HepG2 (cell line): Measurements from ENCODE around the gene RAB1B. TPM values are rescaled to one million over a fixed set of nuclear protein-coding genes. Genes with fewer than 3 reads are reported as not detected.

Experiments
- ATRX ChIP-seq: sonication (generic); formaldehyde crosslinking; IDR thresholded peaks from 2 replicates; pipeline ENCODE4 v1.4.0; 2020; ENCODE audit warnings: missing genetic modification reagents, borderline replicate concordance
- KAT8 ChIP-seq: IDR thresholded peaks from 2 replicates; pipeline ENCODE4 v1.6.1; 2016; ENCODE audit warnings: missing genetic modification reagents, missing compliant biosample characterization
- MXD4 ChIP-seq: IDR thresholded peaks from 2 replicates; pipeline ENCODE4 v1.6.1; 2016; ENCODE audit warnings: mild to moderate bottlenecking, missing biosample characterization, missing genetic modification reagents
- NFKBIZ ChIP-seq: IDR thresholded peaks from 2 replicates; pipeline ENCODE4 v1.6.1; 2018; ENCODE audit warnings: missing genetic modification reagents, missing compliant biosample characterization
- NR2F1 ChIP-seq, 2 experiments: fragments of 450-650 bp in 1 of 2; formaldehyde crosslinking in 1 of 2; IDR thresholded peaks; 2 replicates each; pipeline versions ENCODE4 v1.5.0 to v1.6.1; 2016 to 2020; ENCODE audit warnings: mild to moderate bottlenecking in 1 of 2, missing compliant biosample characterization in 1 of 2, missing genetic modification reagents in 1 of 2, moderate library complexity in 1 of 2
- RXRA ChIP-seq: sonication (generic); formaldehyde crosslinking; IDR thresholded peaks from 2 replicates; pipeline ENCODE4 v1.5.1; 2020; ENCODE audit warnings: missing genetic modification reagents
- SPEN ChIP-seq: sonication (generic); formaldehyde crosslinking; IDR thresholded peaks from 2 replicates; pipeline ENCODE4 v1.5.1; 2020; ENCODE audit warnings: low read depth, mild to moderate bottlenecking, missing genetic modification reagents
- TGIF2 ChIP-seq: IDR thresholded peaks from 2 replicates; pipeline ENCODE4 v1.6.1; 2016; ENCODE audit warnings: control low read depth, missing compliant biosample characterization
- ZMYM4 ChIP-seq: sonication (generic); formaldehyde crosslinking; IDR thresholded peaks from 2 replicates; pipeline ENCODE4 v1.8.1; 2023; ENCODE audit warnings: mild to moderate bottlenecking, missing genetic modification reagents
- ZNF296 ChIP-seq: sonication (generic); formaldehyde crosslinking; conservative IDR thresholded peaks from 2 replicates; pipeline ENCODE4 v1.5.0; 2020; ENCODE audit warnings: mild to moderate bottlenecking, missing genetic modification reagents
- ZNF460 ChIP-seq: sonication (generic); formaldehyde crosslinking; IDR thresholded peaks from 2 replicates; pipeline ENCODE4 v1.5.1; 2020; ENCODE audit warnings: missing genetic modification reagents, mild to moderate bottlenecking, borderline replicate concordance
- ZNF570 ChIP-seq: sonication (generic); formaldehyde crosslinking; IDR thresholded peaks from 2 replicates; pipeline ENCODE4 v1.4.0; 2020; ENCODE audit warnings: mild to moderate bottlenecking, missing genetic modification reagents, borderline replicate concordance
- ZNF660 ChIP-seq: sonication (generic); formaldehyde crosslinking; IDR thresholded peaks from 2 replicates; pipeline ENCODE4 v1.5.1; 2020; ENCODE audit warnings: mild to moderate bottlenecking, low read depth, missing genetic modification reagents, borderline replicate concordance
- ZNF839 ChIP-seq: sonication (generic); formaldehyde crosslinking; IDR thresholded peaks from 2 replicates; pipeline ENCODE4 v1.4.0; 2020; ENCODE audit warnings: missing genetic modification reagents, mild to moderate bottlenecking, borderline replicate concordance
- polyA plus RNA-seq, 8 experiments: library from polyadenylated mRNA; depleted of rRNA in 3 of 8; stranded (reverse) in 7 of 8; unstranded in 1 of 8; fragments of >200 nt; fragmentation: Illumina TruSeq in 4 of 8; extraction: Trizol in 4 of 8; gene quantifications; 2 replicates each; pipeline versions ENCODE4 v1.2.1 to v1.2.3, GENCODE V29; 2011 to 2016; ENCODE audit warnings: low read depth in 4 of 8, missing spikeins in 1 of 8, mixed read lengths in 1 of 8; ENCODE audit not compliant: insufficient read depth in 1 of 8
- total RNA-seq, 5 experiments: library from RNA; depleted of rRNA; stranded (reverse); fragments of >200 nt; fragmentation: Illumina TruSeq; extraction: Trizol; gene quantifications; 2 replicates each; pipeline ENCODE4 v1.2.3, GENCODE V29; 2016; ENCODE audit warnings: low read depth in 1 of 5
- TF ChIP-seq, protein P1 (sequence below): IDR thresholded peaks from 2 replicates; pipeline ENCODE4 v1.6.1; 2016; ENCODE audit warnings: low read depth
- TF ChIP-seq, protein P2 (sequence below): sonication (generic); formaldehyde crosslinking; IDR thresholded peaks from 2 replicates; pipeline ENCODE4 v1.4.0; 2020; ENCODE audit warnings: missing genetic modification reagents, borderline replicate concordance
- TF ChIP-seq, protein P3 (sequence below): sonication (generic); formaldehyde crosslinking; IDR thresholded peaks from 2 replicates; pipeline ENCODE4 v1.5.1; 2020; ENCODE audit warnings: mild to moderate bottlenecking, missing genetic modification reagents, moderate library complexity

RAB1B gene
- total and polyA plus RNA-seq, 2 of the 13 experiments (the other 11 are each of a cell fraction or from before 2014, with no cell fraction given), result 77.9 to 87.9 TPM

DNA sequence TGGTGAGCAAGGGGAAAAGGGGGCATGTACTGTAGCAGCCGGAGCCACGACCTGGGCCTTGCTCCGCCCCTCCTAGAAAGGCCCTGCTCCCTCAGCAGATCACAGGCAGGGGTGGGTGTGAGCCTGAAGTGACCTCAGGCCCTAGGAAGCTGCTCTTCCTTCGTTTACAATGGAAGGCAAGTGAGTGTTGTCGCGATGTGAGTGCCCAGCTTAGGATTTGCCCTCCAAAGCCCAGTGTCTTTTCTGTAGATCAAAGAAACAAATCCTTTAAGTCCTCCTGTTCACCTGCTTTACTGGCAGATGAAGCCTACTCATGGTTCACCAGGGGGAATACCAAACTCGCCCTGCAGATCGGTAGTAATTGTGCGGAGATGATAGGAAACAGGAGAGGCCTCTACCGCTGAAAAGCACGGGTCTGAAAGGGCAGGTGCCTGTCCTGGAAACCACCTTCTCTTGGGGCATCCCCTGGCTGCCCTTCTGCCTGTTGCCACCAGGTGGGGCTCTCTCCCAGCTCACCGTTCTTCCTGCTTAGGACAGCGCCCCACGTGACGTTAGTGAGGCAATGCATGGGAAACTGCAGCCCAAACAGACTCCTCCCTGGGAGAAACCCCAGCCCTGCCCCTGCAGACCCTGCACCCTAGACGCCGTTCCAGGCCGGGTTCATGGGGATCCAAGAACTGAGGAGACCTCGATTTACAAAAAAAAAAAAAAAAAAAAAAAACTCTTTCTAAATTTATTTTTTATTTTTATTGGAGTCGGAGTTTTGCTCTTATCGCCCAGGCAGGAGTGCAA, 45.9 kb upstream of the RAB1B start (continued):
- TF ChIP-seq MXD4 (peak; percentile 60; the same call in 1 of the 2 replicates), NFKBIZ (no peak), ZNF296 (no peak), ZNF570 (CRISPR knock-in tag) (no peak), TGIF2 (CRISPR knock-in tag) (no peak), RXRA (no peak), ZMYM4 (CRISPR knock-in tag) (peak; percentile 53), KAT8 (CRISPR knock-in tag) (peak; percentile 72), ATRX (CRISPR knock-in tag) (no peak), SPEN (peak; percentile 76), NR2F1 (CRISPR knock-in tag; IDR thresholded peaks at IDR 0.05) (no peak), ZNF660 (no peak), ZNF839 (CRISPR knock-in tag) (no peak), ZNF460 (CRISPR knock-in tag) (no peak)
- TF ChIP-seq, protein P1, sequence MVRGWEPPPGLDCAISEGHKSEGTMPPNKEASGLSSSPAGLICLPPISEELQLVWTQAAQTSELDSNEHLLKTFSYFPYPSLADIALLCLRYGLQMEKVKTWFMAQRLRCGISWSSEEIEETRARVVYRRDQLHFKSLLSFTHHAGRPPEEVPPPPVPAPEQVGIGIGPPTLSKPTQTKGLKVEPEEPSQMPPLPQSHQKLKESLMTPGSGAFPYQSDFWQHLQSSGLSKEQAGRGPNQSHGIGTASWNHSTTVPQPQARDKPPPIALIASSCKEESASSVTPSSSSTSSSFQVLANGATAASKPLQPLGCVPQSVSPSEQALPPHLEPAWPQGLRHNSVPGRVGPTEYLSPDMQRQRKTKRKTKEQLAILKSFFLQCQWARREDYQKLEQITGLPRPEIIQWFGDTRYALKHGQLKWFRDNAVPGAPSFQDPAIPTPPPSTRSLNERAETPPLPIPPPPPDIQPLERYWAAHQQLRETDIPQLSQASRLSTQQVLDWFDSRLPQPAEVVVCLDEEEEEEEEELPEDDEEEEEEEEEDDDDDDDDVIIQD (CRISPR knock-in tag), result 0 out of 2 replicates have a peak, but pooled peaks have one; percentile 25
- TF ChIP-seq, protein P2, sequence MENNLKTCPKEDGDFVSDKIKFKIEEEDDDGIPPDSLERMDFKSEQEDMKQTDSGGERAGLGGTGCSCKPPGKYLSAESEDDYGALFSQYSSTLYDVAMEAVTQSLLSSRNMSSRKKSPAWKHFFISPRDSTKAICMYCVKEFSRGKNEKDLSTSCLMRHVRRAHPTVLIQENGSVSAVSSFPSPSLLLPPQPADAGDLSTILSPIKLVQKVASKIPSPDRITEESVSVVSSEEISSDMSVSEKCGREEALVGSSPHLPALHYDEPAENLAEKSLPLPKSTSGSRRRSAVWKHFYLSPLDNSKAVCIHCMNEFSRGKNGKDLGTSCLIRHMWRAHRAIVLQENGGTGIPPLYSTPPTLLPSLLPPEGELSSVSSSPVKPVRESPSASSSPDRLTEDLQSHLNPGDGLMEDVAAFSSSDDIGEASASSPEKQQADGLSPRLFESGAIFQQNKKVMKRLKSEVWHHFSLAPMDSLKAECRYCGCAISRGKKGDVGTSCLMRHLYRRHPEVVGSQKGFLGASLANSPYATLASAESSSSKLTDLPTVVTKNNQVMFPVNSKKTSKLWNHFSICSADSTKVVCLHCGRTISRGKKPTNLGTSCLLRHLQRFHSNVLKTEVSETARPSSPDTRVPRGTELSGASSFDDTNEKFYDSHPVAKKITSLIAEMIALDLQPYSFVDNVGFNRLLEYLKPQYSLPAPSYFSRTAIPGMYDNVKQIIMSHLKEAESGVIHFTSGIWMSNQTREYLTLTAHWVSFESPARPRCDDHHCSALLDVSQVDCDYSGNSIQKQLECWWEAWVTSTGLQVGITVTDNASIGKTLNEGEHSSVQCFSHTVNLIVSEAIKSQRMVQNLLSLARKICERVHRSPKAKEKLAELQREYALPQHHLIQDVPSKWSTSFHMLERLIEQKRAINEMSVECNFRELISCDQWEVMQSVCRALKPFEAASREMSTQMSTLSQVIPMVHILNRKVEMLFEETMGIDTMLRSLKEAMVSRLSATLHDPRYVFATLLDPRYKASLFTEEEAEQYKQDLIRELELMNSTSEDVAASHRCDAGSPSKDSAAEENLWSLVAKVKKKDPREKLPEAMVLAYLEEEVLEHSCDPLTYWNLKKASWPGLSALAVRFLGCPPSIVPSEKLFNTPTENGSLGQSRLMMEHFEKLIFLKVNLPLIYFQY (CRISPR knock-in tag), result peak; percentile 74; the same call in 1 of the 2 replicates
- TF ChIP-seq, protein P3, sequence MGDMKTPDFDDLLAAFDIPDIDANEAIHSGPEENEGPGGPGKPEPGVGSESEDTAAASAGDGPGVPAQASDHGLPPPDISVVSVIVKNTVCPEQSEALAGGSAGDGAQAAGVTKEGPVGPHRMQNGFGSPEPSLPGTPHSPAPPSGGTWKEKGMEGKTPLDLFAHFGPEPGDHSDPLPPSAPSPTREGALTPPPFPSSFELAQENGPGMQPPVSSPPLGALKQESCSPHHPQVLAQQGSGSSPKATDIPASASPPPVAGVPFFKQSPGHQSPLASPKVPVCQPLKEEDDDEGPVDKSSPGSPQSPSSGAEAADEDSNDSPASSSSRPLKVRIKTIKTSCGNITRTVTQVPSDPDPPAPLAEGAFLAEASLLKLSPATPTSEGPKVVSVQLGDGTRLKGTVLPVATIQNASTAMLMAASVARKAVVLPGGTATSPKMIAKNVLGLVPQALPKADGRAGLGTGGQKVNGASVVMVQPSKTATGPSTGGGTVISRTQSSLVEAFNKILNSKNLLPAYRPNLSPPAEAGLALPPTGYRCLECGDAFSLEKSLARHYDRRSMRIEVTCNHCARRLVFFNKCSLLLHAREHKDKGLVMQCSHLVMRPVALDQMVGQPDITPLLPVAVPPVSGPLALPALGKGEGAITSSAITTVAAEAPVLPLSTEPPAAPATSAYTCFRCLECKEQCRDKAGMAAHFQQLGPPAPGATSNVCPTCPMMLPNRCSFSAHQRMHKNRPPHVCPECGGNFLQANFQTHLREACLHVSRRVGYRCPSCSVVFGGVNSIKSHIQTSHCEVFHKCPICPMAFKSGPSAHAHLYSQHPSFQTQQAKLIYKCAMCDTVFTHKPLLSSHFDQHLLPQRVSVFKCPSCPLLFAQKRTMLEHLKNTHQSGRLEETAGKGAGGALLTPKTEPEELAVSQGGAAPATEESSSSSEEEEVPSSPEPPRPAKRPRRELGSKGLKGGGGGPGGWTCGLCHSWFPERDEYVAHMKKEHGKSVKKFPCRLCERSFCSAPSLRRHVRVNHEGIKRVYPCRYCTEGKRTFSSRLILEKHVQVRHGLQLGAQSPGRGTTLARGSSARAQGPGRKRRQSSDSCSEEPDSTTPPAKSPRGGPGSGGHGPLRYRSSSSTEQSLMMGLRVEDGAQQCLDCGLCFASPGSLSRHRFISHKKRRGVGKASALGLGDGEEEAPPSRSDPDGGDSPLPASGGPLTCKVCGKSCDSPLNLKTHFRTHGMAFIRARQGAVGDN, result peak; percentile 56
